ENCODE measurements around the gene KRTAP4-16. TPM values are rescaled to one million over a fixed set of nuclear protein-coding genes. Genes with fewer than 3 reads are reported as not detected.
"Not testable (repeated sequence)": the region's sequence is repeated elsewhere in the genome, so short reads cannot be mapped to it uniquely, and the experiment has no call there.

The KRTAP4-16 gene
- total RNA-seq, 3 donors from 2014 or later: not detected

DNA sequence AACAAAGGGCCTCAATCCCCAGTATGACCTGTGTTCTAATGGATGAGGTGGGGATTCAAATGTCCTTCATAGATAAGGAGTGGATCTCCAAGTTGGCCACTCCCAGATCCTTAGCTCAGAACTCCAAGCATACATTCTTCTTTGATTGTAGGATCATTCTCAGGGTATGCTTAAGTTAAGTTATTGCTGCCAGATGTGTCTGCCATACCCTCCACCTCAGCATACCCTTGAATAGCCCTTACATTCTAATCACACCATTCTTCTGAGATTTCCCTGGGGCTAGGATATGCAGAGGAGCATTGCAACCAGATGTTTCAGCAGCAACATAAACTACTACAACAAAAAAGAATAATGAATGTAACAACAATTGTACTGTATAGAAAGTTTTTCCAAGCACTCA lies 34.7 kb downstream of the KRTAP4-16 start:
- intact Hi-C loops (cut with DNase I, micrococcal nuclease): no loop called here
- no peak for TF ChIP-seq CTCF (IDR thresholded peaks at IDR 0.05)
- H3K4me3 ChIP-seq: no peak overlapping the region
- no peaks in the 10 kb centered on the region for H3K36me3 ChIP-seq (ENCODE audit: low read depth)
- DNase-seq: no peak
- ATAC-seq: no peak
- no peaks in the 10 kb centered on the region for H3K9me3 ChIP-seq
- H3K4me1 ChIP-seq (ENCODE audit: low read depth): no peaks in the 10 kb centered on the region

DNA sequence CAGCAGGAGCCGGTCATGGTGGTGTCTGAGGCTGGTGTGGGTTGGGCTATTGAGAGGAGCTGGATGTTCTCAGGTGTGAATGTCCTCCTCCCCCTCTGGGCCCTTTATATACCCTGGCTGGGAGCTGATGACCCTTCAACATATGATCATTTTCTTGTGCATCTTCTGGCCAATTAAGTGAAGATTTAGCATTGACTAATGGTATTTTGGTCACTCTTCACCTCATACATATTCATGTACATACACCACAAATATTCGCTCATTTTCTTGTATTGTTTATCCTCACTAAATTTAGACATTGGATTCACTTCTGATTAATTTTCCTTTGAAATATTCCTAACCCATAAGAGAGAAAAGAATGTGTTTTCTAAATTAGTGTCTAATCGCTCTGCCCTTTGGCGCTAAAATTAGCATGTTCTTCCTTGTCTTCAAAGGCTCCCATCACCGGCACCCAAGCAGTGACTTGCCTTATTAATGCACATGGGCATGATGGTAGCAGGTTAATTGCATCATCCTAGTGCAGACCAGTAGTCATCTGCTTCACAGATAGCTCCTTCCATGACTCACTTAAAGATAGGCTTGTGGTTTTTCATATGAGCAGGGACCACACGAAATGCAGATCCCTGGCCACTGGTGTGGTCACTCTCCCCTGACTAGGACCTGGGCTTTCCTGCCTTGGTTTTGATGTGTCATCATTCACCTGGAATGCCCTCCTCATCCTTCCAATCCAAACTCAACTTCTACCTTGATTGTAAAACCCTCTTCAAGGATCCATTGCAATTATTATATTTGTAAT lies 36.0 kb downstream of the KRTAP4-16 start, which contains the start of gene KRTAP2-4:
TSS of gene KRTAP2-4 (minus strand) at position 51 of the 796 bp plus-strand sequence. CDS start at position 17, 34 bp downstream.
- Histone ChIP-seq H3K9me3 (no peaks in the 10 kb centered on the region), H3K36me3 (ENCODE audit: low read depth) (no peaks in the 10 kb centered on the region), H3K4me1 (ENCODE audit: low read depth) (no peaks in the 10 kb centered on the region), H3K4me3 (no peak within 1 kb of the TSS)
- ATAC-seq (no peak), DNase-seq (no peak)
- TF ChIP-seq CTCF (IDR thresholded peaks at IDR 0.05): no peak
- intact Hi-C loops (cut with DNase I, micrococcal nuclease): no loop called here

DNA sequence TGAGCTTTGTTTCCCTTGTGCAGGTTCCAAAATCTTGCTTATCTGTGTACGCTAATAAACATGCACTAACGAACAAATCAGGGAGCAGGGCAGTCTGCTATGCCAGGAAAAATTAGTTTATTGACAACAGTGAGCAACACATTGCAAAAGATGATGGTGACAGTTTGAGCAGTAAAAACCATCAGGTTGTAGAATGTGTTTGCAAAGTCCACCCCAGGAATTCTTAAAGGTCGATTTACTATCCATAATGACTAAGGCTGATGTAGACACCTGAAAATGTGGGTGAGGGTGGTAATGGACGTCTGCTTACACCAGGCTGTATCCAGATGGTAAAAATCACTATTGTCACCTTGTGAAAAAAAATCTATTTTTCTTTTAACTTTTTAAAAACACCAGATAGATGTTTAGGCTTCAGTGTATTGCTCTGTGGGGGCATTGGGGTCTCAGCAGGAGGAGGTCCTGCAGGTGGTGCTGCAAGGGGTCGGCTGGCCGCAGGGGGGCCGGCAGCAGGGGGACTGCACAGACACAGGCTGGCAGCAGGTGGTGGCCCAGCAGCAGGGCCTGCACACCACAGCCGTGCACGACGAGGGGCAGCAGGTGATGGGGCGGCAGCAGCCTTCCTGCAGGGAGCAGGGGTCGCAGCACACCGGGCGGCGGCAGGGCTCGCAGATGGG lies 36.9 kb downstream of the KRTAP4-16 start:
- intact Hi-C loops (cut with DNase I, micrococcal nuclease); H3K36me3 ChIP-seq (ENCODE audit: low read depth); DNase-seq; ATAC-seq; H3K9me3 ChIP-seq; H3K4me3 ChIP-seq; H3K4me1 ChIP-seq (ENCODE audit: low read depth): not testable (repeated sequence)

GRCh38 chr17:41064301-41064700 lies 37.7 kb downstream of the KRTAP4-16 start:
- H3K4me3 ChIP-seq: no peak overlapping the region
- TF ChIP-seq CTCF (IDR thresholded peaks at IDR 0.05): no peak
- intact Hi-C loops (cut with DNase I, micrococcal nuclease): no loop called here
- ATAC-seq (no peak), DNase-seq (no peak)
- no peaks in the 10 kb centered on the region for H3K36me3 ChIP-seq (ENCODE audit: low read depth)
- no peaks in the 10 kb centered on the region for H3K4me1 ChIP-seq (ENCODE audit: low read depth)
- no peaks in the 10 kb centered on the region for H3K9me3 ChIP-seq

DNA sequence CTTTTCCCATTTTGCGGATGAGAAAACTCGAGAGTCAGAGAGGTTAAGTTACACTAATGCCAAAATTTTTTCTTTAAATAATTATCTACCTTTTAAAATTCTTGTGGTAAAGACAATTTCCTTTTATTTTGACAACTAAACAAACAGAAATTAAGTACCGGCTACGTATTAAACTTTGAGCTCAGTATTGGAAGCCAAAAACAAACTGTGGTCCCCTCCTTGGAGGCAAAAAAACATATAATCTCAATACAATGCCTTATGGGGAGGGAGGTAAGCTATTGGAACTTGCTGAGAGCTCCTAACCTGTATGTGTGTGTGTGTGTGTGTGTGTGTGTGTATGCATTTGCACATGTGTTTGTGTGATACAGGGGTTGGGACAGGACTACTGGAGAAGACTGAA lies 38.6 kb downstream of the KRTAP4-16 start:
- DNase-seq (no peak), ATAC-seq (no peak)
- Histone ChIP-seq H3K9me3 (no peaks in the 10 kb centered on the region), H3K4me1 (ENCODE audit: low read depth) (no peaks in the 10 kb centered on the region), H3K4me3 (no peak overlapping the region), H3K36me3 (ENCODE audit: low read depth) (no peaks in the 10 kb centered on the region)
- TF ChIP-seq CTCF (IDR thresholded peaks at IDR 0.05): no peak
- intact Hi-C loops (cut with DNase I, micrococcal nuclease): no loop called here

- TF ChIP-seq CTCF (IDR thresholded peaks at IDR 0.05): no peak
- ATAC-seq (no peak), DNase-seq (no peak)
- no peak overlapping the region for H3K4me3 ChIP-seq
- H3K36me3 ChIP-seq (ENCODE audit: low read depth): no peaks in the 10 kb centered on the region
- intact Hi-C loops (cut with DNase I, micrococcal nuclease): no loop called here
- no peaks in the 10 kb centered on the region for H3K9me3 ChIP-seq
- no peaks in the 10 kb centered on the region for H3K4me1 ChIP-seq (ENCODE audit: low read depth)
Observed at GRCh38 chr17:41061964-41062363, 40.0 kb downstream of the KRTAP4-16 start.

All from mucosa of descending colon (tissue), 3 donors.